ENCODE data around the gene DYDC2. TPM values are rescaled to one million over a fixed set of nuclear protein-coding genes. Genes with fewer than 3 reads are reported as not detected.
A peak's percentile ranks its signal among the peaks of the same experiment; 100 is the strongest.

Gene DYDC2
- total RNA-seq, 2 experiments from 2014 or later: not detected

DNA sequence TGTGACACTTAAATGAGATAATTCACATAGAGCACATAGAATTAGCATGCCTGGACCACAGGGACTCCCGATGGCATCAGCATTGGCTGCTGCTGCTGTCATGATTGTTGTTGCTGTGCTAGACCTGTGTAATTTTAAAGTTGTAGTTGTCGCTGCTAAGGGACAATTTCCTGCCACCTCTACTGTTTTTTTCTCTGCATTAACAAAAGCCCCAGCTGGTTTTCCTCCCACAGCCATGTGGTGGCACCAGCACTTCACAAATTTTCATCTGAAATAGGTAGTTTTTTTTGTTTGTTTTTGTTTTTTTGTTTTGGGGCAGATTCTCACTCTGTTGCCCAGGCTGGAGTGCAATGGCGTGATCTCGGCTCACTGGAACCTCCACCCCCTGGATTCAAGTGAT lies 26.4 kb downstream of the DYDC2 start:
- Mint-ChIP-seq H3K9me3 (no peaks in the 10 kb centered on the region), H3K4me1 (ENCODE audit: low read depth) (peaks cover 25% of the 10 kb centered on the region), H3K36me3 (ENCODE audit: low read depth) (no peaks in the 10 kb centered on the region), H3K27me3 (no peaks in the 10 kb centered on the region), H3K27ac (peak overlapping the region; percentile 3), H3K4me3 (no peak overlapping the region)
- no peaks in the 10 kb centered on the region for H3K36me3 ChIP-seq (ENCODE audit: insufficient read depth, low read length)
- peak; percentile 29 to 76 (median 44) for DNase-seq
- TF ChIP-seq, protein P1, sequence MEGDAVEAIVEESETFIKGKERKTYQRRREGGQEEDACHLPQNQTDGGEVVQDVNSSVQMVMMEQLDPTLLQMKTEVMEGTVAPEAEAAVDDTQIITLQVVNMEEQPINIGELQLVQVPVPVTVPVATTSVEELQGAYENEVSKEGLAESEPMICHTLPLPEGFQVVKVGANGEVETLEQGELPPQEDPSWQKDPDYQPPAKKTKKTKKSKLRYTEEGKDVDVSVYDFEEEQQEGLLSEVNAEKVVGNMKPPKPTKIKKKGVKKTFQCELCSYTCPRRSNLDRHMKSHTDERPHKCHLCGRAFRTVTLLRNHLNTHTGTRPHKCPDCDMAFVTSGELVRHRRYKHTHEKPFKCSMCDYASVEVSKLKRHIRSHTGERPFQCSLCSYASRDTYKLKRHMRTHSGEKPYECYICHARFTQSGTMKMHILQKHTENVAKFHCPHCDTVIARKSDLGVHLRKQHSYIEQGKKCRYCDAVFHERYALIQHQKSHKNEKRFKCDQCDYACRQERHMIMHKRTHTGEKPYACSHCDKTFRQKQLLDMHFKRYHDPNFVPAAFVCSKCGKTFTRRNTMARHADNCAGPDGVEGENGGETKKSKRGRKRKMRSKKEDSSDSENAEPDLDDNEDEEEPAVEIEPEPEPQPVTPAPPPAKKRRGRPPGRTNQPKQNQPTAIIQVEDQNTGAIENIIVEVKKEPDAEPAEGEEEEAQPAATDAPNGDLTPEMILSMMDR (IDR thresholded peaks at IDR 0.05): peak; percentile 92
- peaks cover 10% of the 10 kb centered on the region for H3K4me1 ChIP-seq (ENCODE audit: insufficient read depth, low read length)
- H3K4me3 ChIP-seq (ENCODE audit: low read length): no peak overlapping the region
- H3K9me3 ChIP-seq (ENCODE audit: control insufficient read depth in 1 of 2, insufficient read depth in 1 of 2, low read length in 2 of 2): no peaks in the 10 kb centered on the region
- H3K27me3 ChIP-seq (ENCODE audit: control insufficient read depth in 1 of 2, insufficient read depth in 2 of 2, low read length in 2 of 2): no peaks in the 10 kb centered on the region
- no peak overlapping the region for H3K27ac ChIP-seq (ENCODE audit: low read depth in 1 of 2, low read length in 2 of 2)
- ATAC-seq (ENCODE audit: poor library complexity): peak; percentile 63
- CTCF ChIA-PET: interaction anchor here (0.6 to 3.6 kb wide), 12 partner anchors 23 to 213 kb away, joined by 3 to 33 read pairs (median 4); partner anchors contain the start of gene PRXL2A
- POLR2A ChIA-PET: interaction anchor here (0.7 to 1.4 kb wide), 5 partner anchors 25 to 122 kb away, joined by 3 to 16 read pairs (median 4); partner anchors contain the start of gene PRXL2A
- intact Hi-C loops (cut with DNase I, micrococcal nuclease): loop anchor here (1.0 to 10.0 kb wide), 6 partner anchors 122 to 636 kb away; no protein-coding TSS in a partner anchor

DNA sequence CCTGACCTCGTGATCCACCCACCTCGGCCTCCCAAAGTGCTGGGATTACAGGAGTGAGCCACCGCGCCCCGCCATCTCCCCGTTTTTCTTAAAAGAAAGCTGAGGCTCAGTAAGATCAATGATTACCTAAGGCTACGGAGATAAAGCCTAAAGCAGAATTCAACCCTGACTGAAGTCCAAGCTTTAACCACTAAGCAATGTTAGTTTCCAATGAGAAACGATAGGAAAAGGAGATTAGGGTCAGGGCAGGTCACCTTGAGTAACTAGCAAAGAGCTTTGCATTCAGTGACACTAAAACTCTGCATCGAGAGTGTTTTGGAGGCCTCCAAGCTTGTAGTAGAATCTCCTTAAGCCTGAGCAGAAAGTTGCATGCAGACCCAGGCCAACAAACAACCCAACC lies 34.2 kb downstream of the DYDC2 start:
- Histone ChIP-seq H3K9me3 (ENCODE audit: control insufficient read depth in 1 of 2, insufficient read depth in 1 of 2, low read length in 2 of 2) (no peaks in the 10 kb centered on the region), H3K4me1 (ENCODE audit: insufficient read depth, low read length) (no peaks in the 10 kb centered on the region), H3K36me3 (ENCODE audit: insufficient read depth, low read length) (no peaks in the 10 kb centered on the region), H3K4me3 (ENCODE audit: low read length) (no peak overlapping the region), H3K27me3 (ENCODE audit: control insufficient read depth in 1 of 2, insufficient read depth in 2 of 2, low read length in 2 of 2) (no peaks in the 10 kb centered on the region), H3K27ac (ENCODE audit: low read depth in 1 of 2, low read length in 2 of 2) (no peak overlapping the region)
- intact Hi-C loops (cut with DNase I, micrococcal nuclease): no loop called here
- Mint-ChIP-seq H3K9me3 (no peaks in the 10 kb centered on the region), H3K27me3 (no peaks in the 10 kb centered on the region), H3K27ac (no peak overlapping the region), H3K36me3 (ENCODE audit: low read depth) (no peaks in the 10 kb centered on the region), H3K4me3 (no peak overlapping the region), H3K4me1 (ENCODE audit: low read depth) (no peaks in the 10 kb centered on the region)
- ChIA-PET POLR2A (no interaction called here), CTCF (interaction anchor here (1.2 to 1.6 kb wide), 2 partner anchors 13 to 115 kb away, joined by 4 to 6 read pairs; no protein-coding TSS in a partner anchor)
- no peak for DNase-seq
- ATAC-seq (ENCODE audit: poor library complexity): no peak
- TF ChIP-seq, protein P1 (IDR thresholded peaks at IDR 0.05): no peak

DNA sequence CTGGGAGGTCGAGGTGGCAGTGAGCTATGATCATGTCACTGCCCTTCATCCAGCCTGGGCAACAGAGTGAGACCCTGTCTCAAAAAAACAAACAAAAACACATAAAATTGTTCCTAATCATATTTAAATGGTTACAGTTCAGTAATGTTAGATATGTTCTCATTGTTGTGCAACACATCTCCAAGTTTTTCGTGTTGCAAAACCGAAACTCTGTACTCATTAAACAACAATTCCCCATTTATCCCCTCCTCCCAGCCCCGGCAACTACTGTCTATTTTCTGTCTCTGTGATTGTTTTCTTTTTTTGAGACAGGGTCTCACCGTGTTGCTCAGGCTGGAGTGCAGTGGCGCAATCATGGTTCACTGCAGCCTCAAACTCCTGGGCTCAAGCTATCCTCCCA lies 35.7 kb downstream of the DYDC2 start:
- no peak overlapping the region for H3K27ac ChIP-seq (ENCODE audit: low read depth in 1 of 2, low read length in 2 of 2)
- no peak overlapping the region for H3K4me3 Mint-ChIP-seq
- no peaks in the 10 kb centered on the region for H3K4me1 ChIP-seq (ENCODE audit: insufficient read depth, low read length)
- no peak overlapping the region for H3K27ac Mint-ChIP-seq
- no peak overlapping the region for H3K4me3 ChIP-seq (ENCODE audit: low read length)
- H3K36me3 ChIP-seq (ENCODE audit: insufficient read depth, low read length): no peaks in the 10 kb centered on the region
- H3K36me3 Mint-ChIP-seq (ENCODE audit: low read depth): no peaks in the 10 kb centered on the region
- POLR2A ChIA-PET: no interaction called here
- no peak for ATAC-seq (ENCODE audit: poor library complexity)
- H3K4me1 Mint-ChIP-seq (ENCODE audit: low read depth): no peaks in the 10 kb centered on the region
- CTCF ChIA-PET: no interaction called here
- intact Hi-C loops (cut with DNase I, micrococcal nuclease): no loop called here
- DNase-seq: no peak
- TF ChIP-seq, protein P1 (IDR thresholded peaks at IDR 0.05): no peak
- H3K27me3 Mint-ChIP-seq: no peaks in the 10 kb centered on the region
- no peaks in the 10 kb centered on the region for H3K9me3 Mint-ChIP-seq
- H3K27me3 ChIP-seq (ENCODE audit: control insufficient read depth in 1 of 2, insufficient read depth in 2 of 2, low read length in 2 of 2): no peaks in the 10 kb centered on the region
- no peaks in the 10 kb centered on the region for H3K9me3 ChIP-seq (ENCODE audit: control insufficient read depth in 1 of 2, insufficient read depth in 1 of 2, low read length in 2 of 2)

Data from CD4-positive, alpha-beta T cell (primary cell).